ENCODE results near the gene ZDHHC17. TPM values are rescaled to one million over a fixed set of nuclear protein-coding genes. Genes with fewer than 3 reads are reported as not detected.

ZDHHC17 gene
- total RNA-seq, 1 experiment from 2014 or later: 15.5 TPM

- DNase-seq (ENCODE audit: low read depth): no peak
Observed at GRCh38 chr12:76878099-76878898, 114.4 kb downstream of the ZDHHC17 start.

- peak; percentile 88 for DNase-seq (ENCODE audit: low read depth)
Observed at GRCh38 chr12:76878899-76879709, 115.2 kb downstream of the ZDHHC17 start, which contains the start of gene CSRP2. Gene CSRP2 (minus strand): TSS chr12:76879019. CDS start chr12:76866260, 12,759 bp downstream.

DNA sequence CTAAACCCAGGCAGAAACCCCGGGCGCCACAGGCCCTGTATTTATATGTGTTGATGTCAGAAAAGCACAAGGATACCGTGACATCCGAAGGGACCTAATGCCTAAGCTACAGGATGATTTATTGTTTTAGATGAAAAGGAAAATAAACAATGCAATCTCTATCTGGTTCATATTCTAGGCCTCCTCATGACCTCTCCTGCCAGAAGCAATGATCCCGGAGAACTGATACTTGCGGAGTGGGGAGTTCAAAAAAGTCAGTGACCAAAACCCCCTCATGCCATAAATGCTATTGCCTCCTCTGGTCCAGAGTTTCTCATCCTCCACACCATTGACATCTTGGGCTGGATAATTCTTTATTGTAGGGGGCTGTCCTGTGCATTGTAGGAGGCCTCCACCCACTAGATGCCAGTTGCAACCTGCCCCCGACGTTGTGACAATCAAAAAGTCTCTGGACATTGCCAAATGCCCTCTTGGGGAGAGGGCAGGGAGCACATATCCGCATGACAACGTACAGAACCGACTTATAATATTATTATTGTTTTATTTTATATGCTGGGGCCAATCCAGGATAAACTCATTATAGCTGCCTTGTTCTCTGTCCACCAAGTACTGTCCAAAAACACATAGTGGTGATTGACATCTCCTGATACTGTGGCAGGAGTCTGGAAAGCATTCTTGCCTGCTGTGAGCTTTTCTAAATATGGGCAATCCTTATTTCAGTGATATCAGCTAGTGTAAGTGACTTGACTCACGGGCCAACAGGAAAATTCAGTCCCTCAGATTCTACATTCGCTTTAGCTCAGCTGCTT lies 116.0 kb downstream of the ZDHHC17 start:
- DNase-seq (ENCODE audit: low read depth): no peak

DNA sequence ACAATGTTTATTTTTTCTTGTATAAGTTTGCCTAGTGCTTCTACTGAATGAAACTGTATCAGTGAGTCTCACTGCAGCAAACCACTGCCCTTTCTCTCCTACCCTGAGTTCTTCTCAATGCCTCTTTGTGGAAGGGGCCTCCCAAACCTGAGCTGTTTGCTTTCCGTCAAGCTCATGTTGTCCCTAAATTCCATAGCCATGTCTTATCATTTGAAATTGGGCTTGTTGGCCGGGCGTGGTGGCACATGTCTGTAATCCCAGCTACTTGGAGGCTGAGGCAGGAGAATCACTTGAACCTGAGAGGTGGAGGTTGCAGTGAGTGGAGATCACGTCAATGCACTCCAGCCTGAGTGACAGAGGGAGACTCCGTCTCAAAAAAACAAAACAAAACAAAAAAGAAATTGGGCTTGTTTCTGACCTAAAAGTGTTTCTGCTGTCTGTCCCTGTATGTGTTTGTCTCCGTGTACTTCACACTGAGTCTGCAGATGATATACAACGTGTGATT lies 116.7 kb downstream of the ZDHHC17 start:
- DNase-seq (ENCODE audit: low read depth): no peak

- DNase-seq (ENCODE audit: low read depth): no peak
Observed at GRCh38 chr12:76881142-76881541, 117.2 kb downstream of the ZDHHC17 start.

- no peak for DNase-seq (ENCODE audit: low read depth)
Observed at GRCh38 chr12:76882367-76882766, 118.5 kb downstream of the ZDHHC17 start.

GRCh38 chr12:76883151-76883550 lies 119.2 kb downstream of the ZDHHC17 start:
- DNase-seq (ENCODE audit: low read depth): no peak

GRCh38 chr12:76883811-76884210 lies 119.9 kb downstream of the ZDHHC17 start:
- peak; percentile 23 for DNase-seq (ENCODE audit: low read depth)

GRCh38 chr12:76888775-76889174 lies 124.9 kb downstream of the ZDHHC17 start:
- no peak for DNase-seq (ENCODE audit: low read depth)

GRCh38 chr12:76890151-76891143 lies 126.5 kb downstream of the ZDHHC17 start:
- no peak for DNase-seq (ENCODE audit: low read depth)

DNA sequence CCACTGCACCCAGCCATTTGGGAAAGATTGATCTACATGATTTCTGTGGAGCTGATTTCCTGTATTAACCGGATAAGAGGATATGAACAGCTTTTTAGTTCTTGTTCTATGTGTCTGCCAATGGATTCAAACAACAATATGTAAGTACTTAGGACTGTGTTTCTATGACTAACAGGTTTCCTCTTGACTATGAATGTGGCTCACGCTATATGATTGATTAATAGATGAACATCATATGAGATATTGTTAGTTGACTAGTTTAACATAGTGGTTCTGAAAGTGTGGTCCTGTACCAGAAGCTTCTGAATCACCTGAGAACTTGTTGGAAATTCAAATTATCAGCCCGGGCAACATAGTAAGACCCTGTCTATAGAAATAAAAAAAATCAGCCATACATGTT lies 127.7 kb downstream of the ZDHHC17 start:
- DNase-seq (ENCODE audit: low read depth): no peak

GRCh38 chr12:76895796-76896195 lies 131.9 kb downstream of the ZDHHC17 start:
- no peak for DNase-seq (ENCODE audit: low read depth)

GRCh38 chr12:76896274-76896673 lies 132.4 kb downstream of the ZDHHC17 start:
- DNase-seq (ENCODE audit: low read depth): no peak

GRCh38 chr12:76898442-76898841 lies 134.5 kb downstream of the ZDHHC17 start:
- DNase-seq (ENCODE audit: low read depth): no peak

DNA sequence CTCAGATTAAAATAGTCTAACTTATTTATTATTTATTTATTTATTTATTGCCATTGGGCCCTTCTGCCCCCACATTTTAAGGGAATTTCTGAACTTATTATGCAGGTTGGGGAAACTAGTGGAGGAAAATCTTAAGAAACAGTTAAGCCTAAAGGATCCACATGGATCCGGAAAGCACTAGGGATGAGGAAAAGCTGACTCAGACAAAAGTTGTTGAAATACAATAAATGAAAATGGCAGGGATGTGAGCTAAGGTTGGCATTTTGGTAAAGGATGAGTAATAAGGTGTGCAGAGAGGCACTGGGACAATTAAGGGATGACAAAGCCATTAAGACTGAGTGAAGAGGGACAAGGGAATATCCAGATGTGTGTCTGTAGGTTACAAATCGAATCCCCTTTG lies 135.6 kb downstream of the ZDHHC17 start:
- no peak for DNase-seq (ENCODE audit: low read depth)

GRCh38 chr12:76901628-76902380 lies 137.9 kb downstream of the ZDHHC17 start:
- DNase-seq (ENCODE audit: low read depth): no peak

Data from HT1080 (cell line).